HG03354 (cell line): ENCODE measurements around the gene SBK1.
"Not testable (repeated sequence)": the region's sequence is repeated elsewhere in the genome, so short reads cannot be mapped to it uniquely, and the experiment has no call there.

ENCODE experiments used
- ATAC-seq: cut with Tn5 transposase; IDR thresholded peaks from one replicate; pipeline ENCODE4 v1.9.1; 2021; ENCODE audit warnings: mild to moderate bottlenecking; ENCODE audit not compliant: unreplicated experiment, poor library complexity, severe bottlenecking

Gene SBK1

DNA sequence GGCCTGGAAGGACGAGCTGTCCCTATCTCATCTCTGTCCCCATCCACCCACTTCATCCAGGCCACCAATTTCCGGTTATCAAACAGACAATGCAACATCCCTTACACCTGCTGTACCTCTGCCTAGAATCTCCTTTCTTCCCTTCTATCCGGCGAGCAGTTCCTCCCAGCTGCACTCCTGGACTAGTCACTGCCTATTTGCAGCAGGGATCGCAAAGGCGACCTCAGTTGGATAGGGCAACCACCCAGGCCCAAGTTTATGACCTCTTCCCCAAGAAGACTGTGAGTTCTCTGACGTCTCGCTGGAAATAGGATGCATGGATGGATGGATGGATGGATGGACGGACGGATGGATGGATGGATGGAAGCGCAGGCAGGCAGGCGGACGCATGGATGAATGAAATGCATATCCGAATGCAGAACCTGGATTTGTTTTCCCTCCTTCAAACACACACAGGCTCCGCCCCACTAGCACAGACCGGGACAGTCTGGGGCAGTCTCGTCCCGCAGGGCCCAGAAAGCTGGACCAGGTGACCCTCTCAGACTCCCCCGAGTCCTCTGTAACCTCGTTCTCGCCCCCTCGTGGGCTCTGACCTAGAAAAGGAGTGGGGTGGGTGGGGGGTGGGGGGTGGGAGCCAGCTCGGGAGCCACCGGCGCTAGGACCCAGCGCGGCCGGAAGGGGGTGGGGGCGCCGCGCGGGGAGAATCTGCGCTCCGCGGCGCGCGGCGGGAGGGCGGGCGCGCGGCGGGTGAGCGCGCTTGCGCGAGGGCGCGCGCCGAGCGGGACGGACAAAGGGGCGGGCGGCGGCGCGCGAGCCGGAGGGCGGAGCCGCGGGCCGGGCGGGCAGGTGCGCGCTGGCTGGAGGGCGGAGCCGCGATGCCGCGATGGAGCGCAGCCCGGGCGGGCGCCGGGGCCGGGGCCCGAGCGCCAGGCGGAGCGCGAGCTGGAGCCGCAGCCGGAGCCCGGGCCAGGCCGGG is at the start of gene SBK1:
SBK1 (plus strand) TSS at position 875 of the 976 bp plus-strand sequence. CDS start 24,867 bp downstream, outside the sequence.
- peak; percentile 93 for ATAC-seq

DNA sequence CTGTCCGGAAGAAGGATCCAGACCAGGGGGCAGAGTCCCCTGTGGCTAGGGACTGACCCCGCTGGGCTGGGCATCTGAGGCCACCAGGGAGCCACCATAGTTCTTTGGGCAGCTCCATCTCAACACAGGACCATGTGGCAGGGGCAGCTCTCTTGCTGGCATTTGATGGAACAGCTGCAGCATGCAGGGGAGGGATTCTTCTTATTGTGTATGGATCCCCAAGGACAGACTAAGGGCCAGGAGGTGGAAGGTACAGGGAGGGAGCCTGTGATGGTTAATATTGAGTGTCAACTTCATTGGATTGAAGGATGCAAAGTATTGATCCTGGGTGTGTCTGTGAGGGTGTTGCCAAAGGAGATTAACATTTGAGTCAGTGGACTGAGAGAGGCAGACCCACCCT is 42.8 kb upstream of the SBK1 start:
- not testable (repeated sequence) for ATAC-seq

DNA sequence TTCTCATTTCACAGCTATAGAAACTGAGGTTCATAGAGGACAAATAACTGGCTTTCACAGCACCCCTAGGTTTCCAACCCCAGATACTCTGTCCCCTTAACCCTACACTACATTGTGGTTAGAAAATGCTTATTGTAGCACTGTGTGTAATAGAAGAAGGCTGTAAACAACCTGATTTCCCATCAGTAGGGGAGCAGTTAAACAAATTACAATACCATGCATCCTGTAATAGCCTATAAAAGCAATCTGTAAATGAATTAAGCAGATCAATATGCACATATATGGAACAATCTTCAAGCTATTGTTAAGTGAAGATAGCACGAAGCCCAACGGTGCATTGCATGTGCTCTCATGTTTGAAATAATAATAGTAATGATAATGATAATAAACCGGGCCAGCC is 41.3 kb upstream of the SBK1 start:
- ATAC-seq, result no peak

GRCh38 chr16:28254158-28254557 is 38.2 kb upstream of the SBK1 start:
- ATAC-seq, result no peak

DNA sequence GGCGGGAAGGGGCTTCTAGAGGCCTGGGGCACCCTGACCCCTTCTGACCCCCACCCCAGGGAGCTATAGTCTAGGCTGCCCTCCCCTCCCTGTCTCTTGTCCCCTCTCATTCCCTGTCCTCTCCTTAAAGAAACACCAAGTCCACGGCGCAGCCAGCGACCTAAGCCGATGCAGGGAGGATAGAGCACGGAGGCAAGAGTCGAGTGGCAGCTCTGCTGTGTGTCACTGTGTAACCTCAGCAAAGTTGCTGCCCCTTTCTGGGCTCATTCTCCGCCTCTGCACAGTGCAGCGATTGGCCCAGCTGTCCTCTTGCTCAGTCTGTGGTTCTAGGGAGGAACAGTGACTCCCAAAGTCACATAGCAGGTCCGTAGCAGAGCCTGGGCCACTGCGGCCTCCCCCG is 36.5 kb upstream of the SBK1 start:
- ATAC-seq, result no peak

- no peak for ATAC-seq
These were observed 35.1 kb upstream of the SBK1 start for GRCh38 chr16:28257256-28257655.

GRCh38 chr16:28258567-28258966 is 33.8 kb upstream of the SBK1 start:
- no peak for ATAC-seq

DNA sequence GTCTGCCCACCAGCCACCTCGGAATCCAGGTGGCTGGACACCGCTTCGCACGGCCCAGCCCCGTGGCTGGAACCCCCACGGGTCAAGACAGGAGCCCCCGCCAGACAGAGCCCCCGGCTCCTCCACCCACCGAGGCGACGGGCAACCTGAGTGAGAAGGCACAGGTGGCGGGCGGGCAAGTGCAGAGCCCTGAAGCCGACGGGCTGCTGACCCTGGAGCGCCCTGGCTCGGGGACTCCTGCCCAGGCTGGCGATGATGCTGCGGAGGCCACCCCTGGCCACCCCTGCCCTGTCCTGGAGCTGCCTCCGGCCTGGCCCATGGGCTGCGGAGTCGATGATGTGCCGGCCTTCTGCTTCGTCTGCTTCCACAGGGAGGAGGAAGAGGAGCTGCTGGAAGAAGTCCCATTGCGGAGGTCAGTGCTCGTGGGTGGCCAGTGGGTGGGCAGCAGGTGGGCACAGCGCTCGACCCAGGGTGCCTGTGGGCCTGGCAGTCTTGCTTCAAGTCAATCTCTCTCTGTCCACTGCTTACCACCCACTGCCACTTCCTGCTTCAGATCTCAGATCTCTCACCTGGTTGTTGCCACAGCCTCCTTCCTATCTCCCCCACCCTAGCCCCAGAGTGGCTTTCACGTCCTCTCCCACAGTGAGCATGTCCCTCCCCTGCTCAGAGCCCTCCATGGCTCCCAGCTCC is 33.1 kb upstream of the SBK1 start:
- ATAC-seq, result no peak

- no peak for ATAC-seq
These were observed 32.6 kb upstream of the SBK1 start for GRCh38 chr16:28259781-28260150.

DNA sequence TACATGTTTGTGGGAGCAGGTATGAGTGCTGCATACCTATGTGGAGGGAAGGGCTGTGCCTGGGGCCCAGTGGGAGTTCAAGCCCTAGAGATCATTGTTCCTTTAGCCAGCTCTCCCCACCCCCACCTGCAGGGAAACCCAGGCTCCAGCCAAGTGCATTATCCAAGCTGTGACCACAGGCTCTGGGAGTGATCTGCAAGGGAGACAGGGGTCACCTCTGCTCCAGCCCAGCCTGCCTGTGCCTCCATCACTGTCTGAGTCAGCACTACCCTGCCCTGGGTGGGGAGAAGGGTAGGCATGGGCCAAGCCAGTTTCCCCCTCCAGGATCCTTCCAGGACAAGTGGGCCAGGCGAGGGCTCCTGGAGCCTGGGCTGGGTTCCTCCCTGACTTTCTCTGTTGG is 32.1 kb upstream of the SBK1 start:
- no peak for ATAC-seq

GRCh38 chr16:28261942-28262341 is 30.4 kb upstream of the SBK1 start:
- ATAC-seq, result no peak

GRCh38 chr16:28263305-28263704 is 29.0 kb upstream of the SBK1 start:
- no peak for ATAC-seq

DNA sequence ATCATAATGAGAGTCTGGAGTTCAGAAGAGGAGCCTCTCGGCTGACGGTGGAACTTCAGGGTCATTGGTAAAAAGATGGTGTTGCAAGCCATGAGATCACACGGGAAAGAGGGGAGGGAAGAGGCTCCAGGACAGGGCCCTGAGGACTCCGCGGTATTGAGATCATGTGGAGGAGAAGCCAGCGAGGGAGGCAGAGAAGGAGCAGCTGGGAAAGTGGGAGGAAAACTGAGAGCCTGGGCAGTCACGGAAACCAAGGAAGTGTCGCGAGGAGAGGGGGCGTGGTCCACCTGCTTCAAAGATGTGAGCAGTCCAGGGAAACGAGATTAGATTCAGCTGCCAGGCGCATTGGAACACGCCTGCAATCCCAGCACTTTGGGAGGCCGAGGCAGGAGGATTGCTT is 27.7 kb upstream of the SBK1 start:
- ATAC-seq, result no peak

DNA sequence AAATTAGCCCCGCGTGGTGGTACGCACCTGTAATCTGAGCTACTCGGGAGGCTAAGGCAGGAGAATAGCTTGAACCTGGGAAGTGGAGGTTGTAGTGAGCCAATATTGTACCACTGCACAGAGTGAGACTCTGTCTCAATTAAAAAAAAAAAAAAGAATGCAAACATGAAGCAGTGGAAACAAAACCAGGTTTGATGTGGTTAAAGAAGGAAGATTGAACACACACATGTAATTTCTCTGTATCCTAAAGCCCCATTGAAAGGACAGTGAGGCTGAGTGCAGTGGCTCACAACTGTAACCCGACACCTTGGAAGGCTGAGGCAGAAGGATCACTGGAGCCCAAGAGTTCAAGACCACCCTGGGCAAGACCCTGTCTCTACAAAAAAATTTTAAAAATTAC is 26.5 kb upstream of the SBK1 start:
- no peak for ATAC-seq

DNA sequence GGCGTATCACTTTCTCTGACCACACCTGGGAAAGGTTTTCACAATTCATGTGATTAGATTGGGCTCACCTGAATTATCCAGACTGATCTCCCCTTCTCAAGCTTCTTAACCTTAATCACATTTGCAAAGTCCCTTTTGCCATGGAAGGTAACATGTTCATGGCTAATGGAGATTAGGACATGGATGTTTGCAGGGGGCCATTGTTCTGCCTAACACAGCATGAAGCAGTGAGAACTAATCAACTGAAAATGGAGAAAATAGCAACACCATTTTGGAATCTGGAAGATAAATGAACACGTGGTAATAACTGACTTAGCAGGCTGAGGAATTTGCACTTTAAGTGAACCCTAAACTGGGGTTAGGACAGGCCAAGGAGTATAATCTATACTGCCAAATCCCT is 25.0 kb upstream of the SBK1 start:
- no peak for ATAC-seq

DNA sequence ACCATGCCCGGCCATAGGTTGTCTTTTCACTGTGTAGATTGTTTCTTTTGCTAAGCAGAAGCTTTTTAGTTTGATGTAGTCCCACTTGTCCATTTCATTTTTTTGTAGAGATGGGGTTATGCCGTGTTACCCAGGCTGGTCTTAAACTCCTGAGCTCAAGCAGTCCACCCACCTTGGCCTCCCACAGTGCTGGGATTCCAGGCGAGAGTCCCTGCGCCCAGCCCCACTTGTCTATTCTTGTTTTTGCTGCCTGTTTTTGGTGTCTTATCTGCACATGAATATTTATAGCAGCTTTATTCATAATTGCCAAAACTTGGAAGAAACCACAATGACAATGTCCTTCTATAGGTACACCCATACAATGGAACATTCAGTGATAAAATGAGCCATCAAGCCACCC is 18.8 kb upstream of the SBK1 start:
- ATAC-seq, result no peak

DNA sequence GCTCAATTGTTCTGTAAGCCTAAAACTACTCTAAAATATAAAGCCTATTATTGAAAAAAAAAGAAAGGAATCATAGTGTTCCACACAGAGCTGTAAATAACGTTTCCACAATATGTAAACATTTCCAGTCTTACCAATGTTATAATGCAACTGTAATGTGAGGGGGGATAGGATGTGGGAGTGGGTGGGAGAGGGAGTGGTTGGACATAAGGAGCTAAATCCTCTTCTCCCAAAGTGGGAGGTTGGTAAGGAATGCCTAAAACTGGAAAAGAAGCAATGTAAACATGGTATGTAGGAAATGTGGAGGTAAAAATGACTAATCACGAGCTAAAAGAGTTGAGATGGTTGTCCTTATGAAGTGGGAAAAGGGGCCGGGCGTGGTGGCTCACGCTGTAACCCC is 17.6 kb upstream of the SBK1 start:
- no peak for ATAC-seq

- no peak for ATAC-seq
These were observed 16.0 kb upstream of the SBK1 start for GRCh38 chr16:28276301-28276700.

DNA sequence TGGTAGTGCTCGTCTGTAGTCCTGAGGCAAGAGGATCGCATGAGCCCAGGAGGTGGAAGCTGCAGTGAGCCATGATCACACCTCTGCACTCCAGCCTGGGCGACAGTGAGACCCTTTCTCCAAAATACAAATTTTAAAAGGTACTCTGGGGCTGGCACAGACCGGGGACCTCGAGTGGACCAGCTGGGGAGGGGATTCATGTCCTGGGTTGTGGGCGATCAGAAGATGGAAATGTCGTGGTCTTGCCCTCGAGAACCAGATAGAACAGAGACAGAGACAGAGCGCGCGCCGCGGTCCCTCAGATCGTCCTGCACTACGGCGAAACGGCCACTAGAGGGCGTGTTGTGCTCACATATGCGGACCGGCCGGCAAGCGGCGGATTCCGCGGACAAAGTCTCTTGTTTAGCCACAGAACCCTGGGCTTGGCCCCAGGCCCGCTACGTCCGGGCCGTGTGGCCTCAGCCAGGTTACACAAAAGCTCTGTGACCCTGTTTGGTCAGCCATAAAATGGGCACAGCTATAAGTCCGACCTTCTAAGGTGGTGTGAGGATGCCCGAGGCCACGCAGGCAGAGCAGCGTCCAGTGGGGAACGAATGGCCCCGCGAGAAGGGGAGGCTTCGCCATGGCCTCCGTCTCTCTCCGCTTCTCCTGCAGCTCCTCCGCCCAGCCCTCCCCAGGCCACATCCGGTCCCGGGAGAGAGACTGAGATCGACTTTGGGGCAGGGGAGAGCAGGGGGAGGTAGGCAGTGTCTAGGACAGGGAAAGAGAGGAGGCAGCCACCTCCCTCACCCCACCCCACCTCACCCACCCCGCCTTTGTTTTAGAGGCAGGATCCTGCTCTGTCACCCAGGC is 14.6 kb upstream of the SBK1 start:
- ATAC-seq, result peak; percentile 57

- no peak for ATAC-seq
These were observed 13.3 kb upstream of the SBK1 start for GRCh38 chr16:28279006-28279405.
